Natural killer cell (primary cell): ENCODE data around the gene SCN3A. TPM values are rescaled to one million over a fixed set of nuclear protein-coding genes. Genes with fewer than 3 reads are reported as not detected.

Experiments used
- ATAC-seq, 3 donors: fragments of 150-1000 bp in 2 of 3; fragments of 200-7000 bp in 1 of 3; cut with Tn5 transposase; 1 replicate in 1 of 3; 2 replicates in 2 of 3; pipeline ENCODE4 v1.10.0; 2021; ENCODE audit warnings: mild to moderate bottlenecking in 2 of 3, moderate library complexity in 2 of 3
- DNase-seq, 2 donors: peaks; one replicate each; pipeline versions ENCODE4 v3.0.0 to v3.0.0-alpha.2; 2013 to 2021; ENCODE audit warnings: mixed read lengths in 1 of 2
- H3K27ac ChIP-seq: one replicate; pipeline ENCODE4 v1.5.1; 2013; ENCODE audit warnings: mild to moderate bottlenecking, low read length
- H3K27me3 ChIP-seq: one replicate; pipeline ENCODE4 v1.6.1; 2013; ENCODE audit warnings: low read length; ENCODE audit not compliant: control insufficient read depth, insufficient read depth
- H3K36me3 ChIP-seq: one replicate; pipeline ENCODE4 v1.6.1; 2013; ENCODE audit warnings: low read length; ENCODE audit not compliant: control insufficient read depth, insufficient read depth
- H3K4me1 ChIP-seq: one replicate; pipeline ENCODE4 v1.6.1; 2013; ENCODE audit warnings: low read length; ENCODE audit not compliant: control insufficient read depth, insufficient read depth
- H3K4me3 ChIP-seq: one replicate; pipeline ENCODE4 v1.5.1; 2013; ENCODE audit warnings: low read length
- H3K9me3 ChIP-seq: one replicate; pipeline ENCODE4 v1.6.1; 2013; ENCODE audit warnings: low read length; ENCODE audit not compliant: control insufficient read depth, insufficient read depth
- H3K27ac Mint-ChIP-seq, 2 donors: one replicate each; pipeline ENCODE4 v1.8.0; 2022; ENCODE audit warnings: mild to moderate bottlenecking in 2 of 2, mixed read lengths in 2 of 2, moderate library complexity in 1 of 2
- H3K27me3 Mint-ChIP-seq, 2 donors: one replicate each; pipeline ENCODE4 v1.8.0; 2022; ENCODE audit warnings: low read depth in 2 of 2, mixed read lengths in 2 of 2
- H3K36me3 Mint-ChIP-seq: one replicate; pipeline ENCODE4 v1.8.0; 2022; ENCODE audit warnings: mixed read lengths
- H3K4me1 Mint-ChIP-seq, 2 donors: one replicate each; pipeline ENCODE4 v1.8.0; 2022; ENCODE audit warnings: mixed read lengths in 2 of 2
- H3K4me3 Mint-ChIP-seq: one replicate; pipeline ENCODE4 v1.8.0; 2022; ENCODE audit warnings: mild to moderate bottlenecking, moderate library complexity, mixed read lengths
- H3K9me3 Mint-ChIP-seq, 2 donors: one replicate each; pipeline ENCODE4 v1.8.0; 2022; ENCODE audit warnings: mixed read lengths in 2 of 2
- CTCF ChIP-seq: fragments of 200-600 bp; IDR thresholded peaks from one replicate; pipeline ENCODE4 v1.8.0; 2022; ENCODE audit warnings: antibody characterized with exemption
- WGBS: methylation state at CpG from one replicate; pipeline ENCODE4 v1.1.7; 2013; ENCODE audit warnings: missing lambda C conversion rate; ENCODE audit not compliant: insufficient coverage; 5-methylcytosine and 5-hydroxymethylcytosine counted together
- intact Hi-C: fragments of 100-400 bp; cut with micrococcal nuclease; formaldehyde crosslinking; loops from one replicate; pipeline ENCODE4 v1.14.2; 2022
- total RNA-seq, 4 donors: library from RNA; stranded (reverse); fragments of 120-200 nt in 1 of 4; gene quantifications; one replicate each; pipeline versions ENCODE4 v1.2.3 to v1.2.4, GENCODE V29; 2013 to 2022

Gene SCN3A
- total RNA-seq, 3 donors from 2014 or later (not counting 1 experiment from before 2014, with no cell fraction given) = 0.05 to 0.58 TPM; not detected in 1

- H3K27ac ChIP-seq = no peak overlapping the region
- WGBS = 48% methylated on average over 2 of the region's 2 CpGs
- Mint-ChIP-seq H3K36me3 (no peaks in the 10 kb centered on the region), H3K27ac (no peak overlapping the region), H3K4me3 (no peak overlapping the region), H3K4me1 (no peaks in the 10 kb centered on the region), H3K9me3 (peaks cover 0 to 4% of the 10 kb centered on the region in 2 donors), H3K27me3 (no peaks in the 10 kb centered on the region)
- TF ChIP-seq CTCF = no peak
- intact Hi-C loops = no loop called here
- H3K36me3 ChIP-seq = no peaks in the 10 kb centered on the region
- no peaks in the 10 kb centered on the region for H3K27me3 ChIP-seq
- no peaks in the 10 kb centered on the region for H3K4me1 ChIP-seq
- no peaks in the 10 kb centered on the region for H3K9me3 ChIP-seq
- no peak overlapping the region for H3K4me3 ChIP-seq
- DNase-seq = no peak
- ATAC-seq = no peak
Measured at GRCh38 chr2:165058476-165059265, 145.2 kb downstream of the SCN3A start.

- no peak overlapping the region for H3K27ac Mint-ChIP-seq
- H3K27me3 ChIP-seq = no peaks in the 10 kb centered on the region
- TF ChIP-seq CTCF = no peak
- no peak overlapping the region for H3K4me3 ChIP-seq
- no peaks in the 10 kb centered on the region for H3K27me3 Mint-ChIP-seq
- ATAC-seq = no peak
- DNase-seq = no peak
- H3K9me3 ChIP-seq = no peaks in the 10 kb centered on the region
- intact Hi-C loops = no loop called here
- no peaks in the 10 kb centered on the region for H3K4me1 ChIP-seq
- no peak overlapping the region for H3K4me3 Mint-ChIP-seq
- no peaks in the 10 kb centered on the region for H3K36me3 Mint-ChIP-seq
- no peaks in the 10 kb centered on the region for H3K36me3 ChIP-seq
- H3K4me1 Mint-ChIP-seq = no peaks in the 10 kb centered on the region
- peaks cover 0 to 4% of the 10 kb centered on the region in 2 donors for H3K9me3 Mint-ChIP-seq
- WGBS = 75% methylated on average over 1 of the region's 3 CpGs
- H3K27ac ChIP-seq = no peak overlapping the region
Measured at GRCh38 chr2:165057931-165058330, 145.9 kb downstream of the SCN3A start.

- WGBS = 40% methylated on average over 1 of the region's 1 CpG
- Histone ChIP-seq H3K27ac (no peak overlapping the region), H3K4me3 (no peak overlapping the region), H3K9me3 (no peaks in the 10 kb centered on the region), H3K36me3 (no peaks in the 10 kb centered on the region), H3K27me3 (no peaks in the 10 kb centered on the region), H3K4me1 (no peaks in the 10 kb centered on the region)
- H3K27ac Mint-ChIP-seq = no peak overlapping the region
- H3K4me3 Mint-ChIP-seq = no peak overlapping the region
- no peaks in the 10 kb centered on the region for H3K36me3 Mint-ChIP-seq
- intact Hi-C loops = no loop called here
- no peaks in the 10 kb centered on the region for H3K27me3 Mint-ChIP-seq
- peaks cover 0 to 4% of the 10 kb centered on the region in 2 donors for H3K9me3 Mint-ChIP-seq
- DNase-seq = no peak
- no peaks in the 10 kb centered on the region for H3K4me1 Mint-ChIP-seq
- ATAC-seq = no peak
- TF ChIP-seq CTCF = no peak
Measured at GRCh38 chr2:165057308-165057707, 146.5 kb downstream of the SCN3A start.

- Histone ChIP-seq H3K27me3 (no peaks in the 10 kb centered on the region), H3K4me3 (no peak overlapping the region), H3K9me3 (no peaks in the 10 kb centered on the region), H3K27ac (no peak overlapping the region), H3K4me1 (no peaks in the 10 kb centered on the region), H3K36me3 (no peaks in the 10 kb centered on the region)
- Mint-ChIP-seq H3K4me1 (no peaks in the 10 kb centered on the region), H3K27ac (no peak overlapping the region), H3K9me3 (peaks cover 0 to 4% of the 10 kb centered on the region in 2 donors), H3K4me3 (no peak overlapping the region), H3K36me3 (no peaks in the 10 kb centered on the region), H3K27me3 (no peaks in the 10 kb centered on the region)
- no peak for ATAC-seq
- intact Hi-C loops = no loop called here
- 90% methylated on average over 2 of the region's 2 CpGs for WGBS
- no peak for DNase-seq
- TF ChIP-seq CTCF = no peak
Measured at GRCh38 chr2:165056564-165056963, 147.3 kb downstream of the SCN3A start.
